ENCODE data around the gene ZNF397.

ZNF397 gene

DNA sequence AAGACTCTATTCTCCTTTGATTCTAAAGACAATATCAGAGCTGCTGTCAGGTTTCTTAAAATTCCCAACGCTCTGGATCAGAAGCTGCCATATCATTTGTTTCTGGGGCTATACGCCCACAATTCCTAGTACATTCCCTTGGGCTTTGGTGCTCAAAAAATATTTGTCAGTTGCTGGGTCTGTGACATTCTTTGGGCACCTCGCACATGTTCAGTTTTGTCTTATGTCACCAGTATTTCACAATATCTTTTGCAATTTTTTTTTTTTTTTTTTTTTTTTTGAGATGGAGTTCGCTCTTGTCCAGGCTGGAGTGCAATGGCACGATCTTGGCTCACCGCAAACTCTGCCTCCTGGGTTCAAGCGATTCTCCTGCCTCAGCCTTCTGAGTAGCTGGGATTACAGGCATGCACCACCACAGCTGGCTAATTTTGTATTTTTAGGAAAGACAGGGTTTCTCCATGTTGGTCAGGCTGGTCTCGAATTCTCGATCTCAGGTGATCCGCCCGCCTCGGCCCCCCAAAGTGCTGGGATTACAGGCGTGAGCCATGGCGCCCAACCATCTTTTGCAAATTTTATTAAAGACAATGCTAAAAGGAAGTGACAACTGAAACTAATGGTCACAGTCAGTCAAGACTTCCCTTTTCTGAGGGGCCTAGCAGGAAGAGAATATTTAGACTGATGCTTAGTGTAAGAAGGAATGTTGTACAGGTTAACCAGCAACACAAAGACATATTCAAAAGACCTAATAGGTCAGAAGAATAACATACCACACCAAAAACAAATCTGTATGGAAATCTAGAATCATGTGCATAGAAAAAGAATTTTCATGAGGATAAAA, 6.8 kb downstream of the ZNF397 start:
- no peak for DNase-seq

DNA sequence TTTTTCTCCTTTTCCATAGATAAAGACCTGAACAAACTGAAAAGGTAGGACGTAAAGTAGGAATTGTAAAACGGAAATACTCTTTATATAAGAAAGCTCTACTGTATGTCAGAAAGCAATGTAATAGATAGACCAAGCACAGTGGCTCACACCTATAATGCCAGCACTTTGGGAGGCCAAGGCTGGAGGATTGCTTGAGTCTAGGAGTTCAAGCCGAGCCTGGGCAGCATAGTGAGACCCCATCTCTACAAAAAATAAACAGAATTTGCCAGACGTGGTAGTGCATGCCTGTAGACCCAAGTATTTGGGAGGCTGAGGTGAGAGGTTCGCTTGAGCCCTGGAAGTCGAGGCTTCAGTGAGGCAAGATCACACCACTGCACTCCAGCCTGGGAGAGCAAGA, 7.6 kb downstream of the ZNF397 start:
- DNase-seq: no peak

DNA sequence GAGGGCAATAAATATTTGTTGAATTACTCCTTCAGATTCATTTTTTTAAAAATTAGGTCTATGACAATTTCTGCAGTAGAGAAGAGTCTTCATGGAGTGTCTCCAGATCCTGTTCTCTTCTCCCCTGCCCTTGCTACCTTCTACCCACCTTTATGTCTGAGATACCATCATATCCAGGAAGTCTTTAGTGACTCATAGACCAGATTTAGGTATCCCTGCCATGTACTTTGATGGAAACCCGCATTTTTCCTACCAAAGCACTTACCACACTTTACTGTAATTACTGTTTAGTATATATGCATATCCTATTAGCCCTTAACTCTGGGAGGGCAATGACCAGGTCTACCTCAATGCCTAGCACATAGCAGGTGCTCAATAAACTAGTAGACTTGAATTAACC, 11.6 kb downstream of the ZNF397 start:
- no peak for DNase-seq

DNA sequence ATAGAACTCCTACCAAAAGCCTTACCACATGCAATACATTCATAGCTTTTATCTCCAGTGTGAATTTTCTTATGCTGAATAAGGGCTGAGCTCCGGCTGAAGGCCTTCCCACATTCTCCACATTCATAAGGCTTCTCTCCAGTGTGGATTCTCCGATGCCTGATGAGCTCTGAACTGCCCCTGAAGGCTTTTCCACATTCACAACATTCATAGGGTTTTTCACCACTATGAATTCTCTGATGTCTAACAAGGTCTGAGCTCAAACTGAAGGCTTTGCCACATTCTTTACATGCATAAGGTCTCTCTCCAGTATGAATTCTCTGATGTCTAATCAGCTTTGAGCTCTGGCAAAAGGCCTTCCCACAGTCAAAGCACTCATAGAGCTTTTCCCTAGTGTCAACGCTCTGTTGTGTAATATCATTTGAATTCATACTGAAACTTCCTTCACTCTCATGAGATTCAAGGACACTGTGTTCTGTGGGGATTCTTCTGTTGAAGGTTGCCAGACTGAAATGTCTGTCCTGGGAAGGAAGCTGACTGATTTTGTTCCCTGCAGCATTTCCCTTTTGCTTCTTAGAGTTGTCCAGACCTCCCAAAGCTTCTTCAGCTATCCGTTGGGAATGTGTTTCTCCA, 12.9 kb downstream of the ZNF397 start:
- no peak for DNase-seq

DNA sequence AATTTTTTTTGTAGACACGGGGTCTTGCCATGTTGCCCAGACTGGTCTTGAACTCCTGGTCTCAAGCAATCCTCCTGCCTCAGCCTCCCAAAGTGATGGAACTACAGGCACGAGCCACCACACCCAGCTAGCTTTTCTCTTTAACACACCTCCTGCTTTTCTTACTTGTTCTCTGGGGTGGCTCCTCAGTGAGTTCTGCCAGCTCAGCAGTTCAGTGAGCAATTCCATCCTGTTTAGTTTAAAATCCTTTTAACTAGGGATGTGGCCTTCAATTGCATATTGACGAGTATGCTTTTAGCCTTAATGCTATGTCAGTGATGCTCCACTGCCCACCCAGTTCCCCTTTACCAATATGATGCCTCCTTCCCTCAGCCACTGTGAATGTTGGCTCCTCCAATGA, 16.1 kb downstream of the ZNF397 start:
- no peak for DNase-seq

DNA sequence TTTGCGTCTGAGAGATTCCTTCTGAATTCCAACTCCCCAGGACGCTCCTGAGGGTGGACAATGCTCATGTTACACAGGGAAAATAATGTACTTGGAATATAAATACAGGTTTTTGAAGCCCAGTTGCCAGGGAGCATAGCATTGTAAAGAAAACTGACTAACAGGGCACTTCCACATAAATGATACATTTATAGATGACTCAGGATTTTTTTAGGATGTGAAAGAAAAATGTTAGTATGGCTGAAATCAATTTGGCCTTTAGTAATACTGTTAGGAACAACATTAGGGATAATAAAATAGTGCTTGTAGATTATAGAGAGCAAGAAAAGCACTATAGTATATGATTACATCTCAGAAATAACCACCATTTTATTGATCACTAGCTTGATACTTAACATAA, 23.6 kb downstream of the ZNF397 start:
- no peak for DNase-seq

DNA sequence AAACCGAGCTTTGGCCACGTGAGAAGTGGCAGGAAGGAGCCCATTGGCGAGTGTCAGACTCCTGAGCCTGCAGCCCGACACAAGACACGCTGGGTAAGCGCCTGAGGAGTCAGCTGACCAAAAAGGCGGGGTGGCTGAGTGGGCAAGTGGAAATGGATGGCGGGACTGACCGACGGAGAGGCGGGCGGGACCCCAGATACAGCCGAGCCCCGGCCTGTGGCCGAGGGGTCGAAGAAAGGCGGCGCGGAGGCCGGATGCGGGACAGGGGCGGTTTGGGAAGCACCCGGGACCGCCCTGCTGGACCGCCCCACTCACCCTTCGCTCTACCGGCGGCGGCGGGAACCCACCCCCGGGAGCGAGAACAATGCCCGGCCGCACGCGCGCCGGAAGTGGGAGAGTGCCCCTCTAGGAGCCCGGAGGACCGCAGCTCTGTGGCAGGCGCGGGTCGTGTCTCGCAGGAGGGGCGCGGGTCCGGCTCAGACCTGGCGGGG, 26.4 kb downstream of the ZNF397 start:
- DNase-seq: no peak

DNA sequence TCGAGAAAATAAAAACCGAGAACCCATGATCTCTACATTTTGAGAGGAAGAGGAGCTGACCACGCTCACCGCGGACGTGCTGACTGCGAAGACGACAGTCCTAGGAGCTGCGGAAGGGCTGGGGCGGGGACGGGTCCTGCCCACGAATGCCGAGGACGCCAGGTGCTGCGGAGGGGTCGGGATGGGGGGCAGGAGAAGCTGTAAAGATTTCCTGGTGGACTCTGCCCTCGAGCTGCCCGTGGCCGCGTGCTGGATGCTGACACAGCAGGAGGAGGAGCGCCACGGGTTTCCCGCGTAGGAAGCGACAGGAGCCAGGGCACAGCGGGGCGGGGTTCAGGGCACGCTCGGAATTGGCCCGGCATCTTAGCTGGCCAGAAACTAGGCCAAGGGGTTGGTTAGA, 27.0 kb downstream of the ZNF397 start:
- no peak for DNase-seq

DNA sequence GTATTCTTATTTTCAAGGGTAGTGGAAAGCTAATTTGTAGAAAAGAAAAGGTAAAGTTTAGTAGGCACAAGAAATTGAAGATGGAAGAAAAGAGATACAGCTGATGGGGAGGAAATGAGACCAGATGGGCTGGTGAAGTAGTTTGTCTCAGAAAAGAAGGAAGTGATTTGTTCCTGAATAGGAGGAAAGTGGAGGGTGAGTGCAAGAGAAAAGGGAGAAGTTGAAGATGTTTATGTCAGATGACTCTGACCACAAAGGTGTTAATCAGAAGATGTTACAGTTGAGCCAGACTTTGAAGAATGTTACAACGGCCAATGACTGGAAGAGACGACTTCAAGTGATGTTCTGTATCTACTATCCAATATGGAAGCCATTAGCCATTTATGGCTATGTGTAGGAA, 28.0 kb downstream of the ZNF397 start:
- DNase-seq: no peak

DNA sequence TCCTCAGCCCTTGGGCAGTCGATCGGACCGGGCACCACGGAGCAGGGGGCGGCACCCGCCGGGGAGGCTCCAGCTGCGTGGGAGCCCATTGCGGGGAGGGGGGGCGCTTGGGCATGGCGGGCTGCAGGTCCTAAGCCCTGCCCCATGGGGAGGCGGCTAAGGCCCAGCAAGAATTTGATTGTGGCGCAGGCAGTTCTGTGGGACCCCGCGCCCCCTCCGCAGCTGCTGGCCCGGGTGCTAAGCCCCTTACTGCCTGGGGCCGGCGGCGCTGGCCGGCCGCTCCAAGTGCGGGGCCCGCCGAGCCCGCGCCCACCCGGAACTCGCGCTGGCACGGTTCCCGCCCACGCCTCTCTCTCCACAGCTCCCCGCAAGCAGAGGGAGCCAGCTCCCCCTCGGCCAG, 30.8 kb downstream of the ZNF397 start:
- no peak for DNase-seq

DNA sequence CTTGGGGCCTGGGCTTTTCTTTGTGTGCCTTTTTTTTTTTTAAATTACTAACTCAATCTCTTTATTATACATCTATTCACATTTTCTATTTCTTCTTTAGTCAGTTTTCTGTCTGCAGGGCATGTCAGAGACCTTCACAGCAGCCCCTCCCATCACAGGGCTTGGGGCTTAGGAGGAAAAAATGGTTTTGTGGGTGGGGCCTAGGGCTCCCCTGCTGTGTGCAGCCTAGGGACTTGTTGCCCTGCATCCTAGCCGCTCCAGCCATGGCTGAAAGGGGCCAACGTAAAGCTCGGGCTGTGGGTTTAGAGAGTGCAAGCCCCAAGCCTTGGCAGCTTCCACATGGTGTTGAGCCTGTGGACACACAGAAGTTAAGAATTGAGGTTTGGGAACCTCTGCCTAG, 35.4 kb downstream of the ZNF397 start:
- DNase-seq: no peak

DNA sequence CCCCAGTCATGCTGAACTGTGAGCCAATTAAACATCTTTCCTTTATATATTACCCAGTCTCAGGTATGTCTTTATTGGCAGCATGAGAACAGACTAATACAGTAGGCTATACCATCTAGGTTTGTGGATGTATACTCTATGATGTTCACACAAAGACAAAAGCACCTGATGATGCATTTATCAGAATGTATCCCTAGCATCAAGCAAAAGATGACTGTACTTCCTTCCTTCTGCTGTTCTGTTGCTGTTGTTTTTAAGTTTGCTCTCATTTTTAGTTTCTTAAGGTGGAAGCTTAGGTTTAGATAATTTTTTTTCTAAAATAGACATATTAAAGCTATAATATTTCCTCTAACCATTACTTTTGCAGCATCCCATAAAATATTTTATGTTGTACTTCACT, 36.8 kb downstream of the ZNF397 start:
- no peak for DNase-seq

DNA sequence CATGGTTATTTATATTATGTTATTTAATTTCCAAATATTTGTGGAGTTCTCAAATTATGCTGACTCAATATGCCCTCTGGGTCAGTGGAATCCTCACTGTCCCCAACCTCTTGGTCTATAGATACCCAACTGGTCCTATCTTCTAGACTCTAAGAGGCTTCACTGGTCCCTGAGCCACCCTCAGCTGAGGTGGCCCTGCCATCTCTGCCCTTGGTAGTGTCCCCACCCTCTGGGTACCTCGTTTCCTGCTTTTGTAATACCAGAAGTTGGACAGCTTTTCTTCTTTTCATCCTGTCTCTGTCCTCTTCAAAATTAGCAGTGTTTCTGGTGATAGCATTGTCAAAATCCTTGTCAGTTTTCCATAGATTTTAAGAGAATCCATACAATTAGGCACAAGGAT, 37.3 kb downstream of the ZNF397 start:
- DNase-seq: no peak

DNA sequence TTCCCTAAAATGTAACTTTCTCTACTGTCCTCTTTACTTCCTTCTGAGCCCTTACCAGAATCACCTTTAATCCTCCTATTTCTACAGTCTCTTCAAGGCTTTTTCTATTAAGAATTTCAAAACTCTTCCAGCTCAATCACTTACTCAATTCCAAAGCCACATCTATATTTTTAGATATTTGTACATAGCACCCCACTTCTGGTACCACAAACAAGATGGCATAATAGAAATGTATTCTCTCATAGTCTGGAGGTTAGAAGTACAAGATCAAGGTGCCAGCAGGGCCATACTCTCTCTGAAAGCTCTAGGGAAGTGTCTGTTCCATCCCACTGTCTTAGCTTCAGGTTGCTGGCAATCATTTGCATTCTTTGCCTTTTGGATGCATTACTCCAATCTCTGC, 38.1 kb downstream of the ZNF397 start:
- no peak for DNase-seq

DNA sequence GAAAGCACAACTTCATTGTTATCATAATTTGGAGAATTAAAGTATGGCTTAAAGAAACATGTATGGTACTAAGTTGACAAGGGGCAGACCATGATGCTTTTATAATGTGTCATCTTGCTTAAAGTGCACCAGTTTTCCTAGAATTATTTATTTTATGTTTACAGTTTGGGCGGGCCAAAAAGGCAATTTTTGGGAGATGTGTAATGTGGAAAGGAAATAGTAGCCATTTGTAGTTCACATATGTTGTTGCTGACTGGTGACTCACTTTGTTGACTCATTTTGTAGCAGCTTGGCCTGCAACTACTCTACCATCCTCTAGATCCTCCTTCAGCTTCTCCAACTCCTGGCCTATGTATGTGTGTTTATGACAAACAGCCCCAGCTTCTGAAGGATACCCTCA, 41.5 kb downstream of the ZNF397 start:
- DNase-seq: no peak

DNA sequence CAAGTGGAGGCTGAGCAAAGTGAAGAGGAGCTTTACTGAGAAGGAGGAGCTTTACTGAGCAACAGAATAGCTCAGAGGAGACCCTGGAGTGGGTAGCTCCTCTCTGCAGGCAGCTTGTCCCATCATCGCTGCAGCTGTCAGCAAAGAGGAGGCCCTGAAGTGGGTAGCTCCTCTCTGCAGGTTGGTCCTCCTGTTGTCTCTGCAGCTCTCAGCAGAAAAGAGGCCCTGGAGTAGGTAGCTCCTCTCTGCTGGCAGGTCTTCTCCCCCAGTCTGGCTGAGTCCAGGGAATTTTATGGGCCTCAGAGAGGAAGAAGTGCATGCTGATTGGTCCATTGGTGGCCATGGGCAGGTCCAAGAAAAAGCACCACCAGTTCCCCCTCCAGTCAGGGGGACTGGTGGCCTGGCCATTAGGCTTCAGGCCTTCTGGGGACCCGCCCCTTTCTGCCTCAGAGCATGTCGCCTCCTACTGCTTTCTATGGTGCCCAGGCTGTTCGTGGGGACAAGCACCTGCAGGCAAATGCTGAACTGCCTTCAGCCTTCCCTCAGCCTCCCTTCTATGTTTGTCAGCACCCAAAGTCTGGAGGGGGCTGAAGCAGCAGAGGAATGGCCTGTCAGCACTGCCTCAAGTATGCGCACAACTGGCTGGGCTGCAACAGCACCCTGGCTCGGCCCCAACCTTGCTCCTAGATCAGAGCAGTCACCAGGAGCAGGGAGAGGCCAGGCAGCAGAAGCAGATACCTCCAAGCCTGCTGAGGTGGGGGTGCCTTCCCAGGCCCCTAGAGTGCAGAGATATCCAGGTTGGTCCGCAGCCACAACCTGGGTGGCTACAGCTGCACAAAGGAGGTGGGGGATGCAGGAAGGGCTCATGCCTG, 43.3 kb downstream of the ZNF397 start:
- no peak for DNase-seq

DNA sequence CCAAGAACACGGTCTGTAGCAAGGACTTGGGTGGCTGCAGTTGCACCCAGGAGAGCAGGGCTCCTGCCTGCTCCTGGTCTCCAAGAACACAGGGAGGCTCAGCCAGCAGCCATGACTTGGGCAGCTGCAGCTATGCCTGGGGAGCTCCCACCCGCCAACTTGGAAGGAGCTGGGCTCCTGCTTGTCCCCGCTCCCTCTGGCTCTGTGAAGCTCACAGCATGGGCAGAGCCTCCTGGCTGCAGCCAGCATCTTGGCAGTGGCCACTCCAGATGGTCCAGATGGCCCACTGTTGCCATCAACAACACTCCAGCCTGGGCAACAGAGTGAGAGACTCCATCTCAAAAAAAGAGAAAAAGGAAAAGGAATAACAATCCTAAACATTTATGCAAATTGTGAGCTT, 44.0 kb downstream of the ZNF397 start:
- DNase-seq: no peak

DNA sequence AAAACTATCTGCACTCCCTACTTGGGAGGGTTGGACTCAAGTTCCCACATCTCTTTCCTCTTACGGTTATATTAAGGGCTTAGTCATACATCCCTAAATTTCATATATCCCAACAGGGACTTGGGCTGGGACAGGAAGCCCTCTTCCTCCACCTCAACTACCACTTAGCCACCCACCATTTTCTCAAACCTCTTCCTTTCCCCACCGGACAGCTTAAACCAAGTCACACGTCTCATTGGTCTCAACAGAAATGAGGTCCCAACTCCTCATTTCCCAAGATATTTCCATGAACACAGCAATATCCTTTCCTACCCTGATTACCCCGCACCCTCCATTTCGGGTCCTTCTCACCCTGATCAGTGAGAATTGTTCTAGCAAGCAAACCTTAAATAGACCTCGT, 48.5 kb downstream of the ZNF397 start:
- DNase-seq: no peak

DNA sequence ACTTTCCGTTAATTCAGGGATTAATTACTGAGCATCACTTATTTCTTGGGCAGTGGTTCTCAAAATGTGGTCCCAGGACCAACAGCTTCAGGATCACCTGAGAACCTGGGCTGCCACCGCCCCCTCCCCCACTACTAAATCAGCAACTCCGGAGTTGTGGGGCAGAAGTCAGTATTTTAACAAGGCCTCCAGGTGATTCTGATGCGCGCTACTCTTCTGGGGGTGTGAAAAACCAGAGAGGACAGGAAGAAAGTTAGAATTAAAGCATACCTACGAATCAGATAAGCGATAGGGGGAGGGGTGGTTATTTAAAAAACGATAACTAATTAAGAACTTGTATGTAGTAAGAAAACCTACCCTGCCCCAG, 48.9 kb downstream of the ZNF397 start:
- DNase-seq: no peak

DNA sequence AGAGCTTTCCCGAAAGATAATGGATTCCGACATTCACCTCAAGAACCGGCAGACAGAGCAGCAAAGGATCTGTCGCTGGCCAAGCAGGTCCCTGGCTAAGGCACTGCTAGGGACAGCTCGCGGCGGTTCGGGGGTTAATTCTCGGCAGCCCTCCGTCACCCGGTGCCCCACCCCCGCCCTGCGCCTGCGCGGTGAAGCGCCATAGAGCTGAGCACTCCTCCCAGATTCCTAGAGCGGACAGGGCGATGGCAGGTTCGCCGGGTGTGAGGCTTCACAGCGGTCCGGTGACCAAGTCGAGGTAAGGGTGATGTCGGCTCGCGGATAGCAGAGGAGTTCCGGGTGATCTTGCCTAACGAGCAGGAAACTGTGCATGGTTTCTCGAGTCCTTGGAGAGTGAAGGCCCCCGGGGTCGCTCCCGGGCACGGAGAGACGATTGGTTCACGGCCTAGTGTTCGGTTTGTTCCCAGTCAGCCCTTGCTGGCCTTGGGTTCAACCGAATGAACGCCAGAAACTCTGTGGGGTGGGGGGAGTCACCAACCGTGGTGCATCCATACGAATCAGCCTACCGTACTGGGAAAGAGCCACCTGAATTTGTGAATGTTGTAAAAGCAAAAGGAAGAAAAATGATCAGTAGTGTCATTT, 49.4 kb downstream of the ZNF397 start, which contains the start of gene ZSCAN30:
Gene ZSCAN30, minus strand, starts transcription at position 136 of the 642 bp plus-strand sequence. CDS start 25,877 bp downstream, outside the sequence.
- DNase-seq: peak; percentile 85

DNA sequence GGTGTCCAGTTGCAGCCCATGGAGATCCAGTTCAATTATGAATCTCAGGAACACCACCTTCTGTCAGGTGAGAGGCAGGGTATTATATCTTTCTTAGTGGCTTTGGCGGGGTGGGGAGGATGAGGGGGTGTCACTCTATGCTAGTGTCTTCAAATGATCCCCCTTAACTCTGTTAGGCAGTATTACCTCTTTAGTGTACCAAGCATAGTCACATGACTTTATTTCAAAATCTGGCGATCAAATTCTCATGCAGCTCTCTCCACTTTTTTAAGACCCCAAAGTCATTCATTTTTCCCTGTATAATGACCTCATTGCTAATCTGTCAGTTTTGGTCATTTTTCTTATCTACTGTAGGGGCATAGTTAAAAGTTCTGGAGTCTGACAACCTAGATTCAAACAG, 50.3 kb downstream of the ZNF397 start:
- DNase-seq: no peak

DNA sequence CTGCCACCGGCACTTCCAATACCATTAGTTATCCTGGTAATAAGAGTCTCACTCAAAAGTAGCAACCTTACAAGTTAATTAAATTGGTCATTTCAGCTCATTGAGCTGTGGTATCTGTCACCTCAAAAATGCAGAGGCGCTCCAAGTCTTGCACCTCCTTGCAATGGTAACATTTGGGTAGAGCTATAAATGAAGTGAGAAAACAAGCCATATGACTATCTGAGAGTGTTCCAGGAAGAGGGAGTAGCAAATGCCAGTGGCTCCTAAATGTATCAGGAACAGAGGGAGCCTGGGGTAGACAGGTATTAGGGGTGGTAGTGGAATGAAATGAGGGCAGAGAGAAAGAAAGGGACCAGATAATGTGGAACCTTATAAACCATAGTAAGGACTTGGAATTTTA, 55.2 kb downstream of the ZNF397 start:
- no peak for DNase-seq

DNA sequence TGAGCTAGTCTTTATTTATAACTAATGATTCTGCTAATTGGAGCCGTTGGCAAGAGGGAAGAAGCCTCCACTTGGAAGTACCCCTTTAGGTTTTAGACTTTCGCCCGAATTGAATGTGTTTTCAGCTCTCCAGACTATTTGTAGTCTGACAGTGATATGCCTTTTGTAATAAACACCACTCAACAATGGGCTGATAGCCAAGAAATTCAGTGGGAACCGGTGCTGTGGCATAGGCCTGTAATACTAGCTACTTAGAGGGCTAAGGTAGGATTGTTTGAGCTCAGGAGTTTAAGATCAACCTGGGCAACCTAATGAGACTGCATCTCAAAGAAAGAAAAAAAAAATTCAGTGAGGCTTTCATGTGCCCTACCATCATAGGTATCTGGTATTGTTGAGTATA, 62.8 kb downstream of the ZNF397 start:
- no peak for DNase-seq
